Activated CD8-positive, alpha-beta memory T cell treated with anti-CD3 and anti-CD28 coated beads for 1 hour (primary cell): ENCODE results near the gene MAB21L3.

Experiments
- DNase-seq, 2 donors: peaks; one replicate each; pipeline ENCODE4 v3.0.0-alpha.2; 2020; ENCODE audit warnings: low read depth in 1 of 2; ENCODE audit errors: extremely low read depth in 1 of 2

MAB21L3 gene

GRCh38 chr1:116107371-116107770 lies 3.8 kb upstream of the MAB21L3 start:
- no peak for DNase-seq

DNA sequence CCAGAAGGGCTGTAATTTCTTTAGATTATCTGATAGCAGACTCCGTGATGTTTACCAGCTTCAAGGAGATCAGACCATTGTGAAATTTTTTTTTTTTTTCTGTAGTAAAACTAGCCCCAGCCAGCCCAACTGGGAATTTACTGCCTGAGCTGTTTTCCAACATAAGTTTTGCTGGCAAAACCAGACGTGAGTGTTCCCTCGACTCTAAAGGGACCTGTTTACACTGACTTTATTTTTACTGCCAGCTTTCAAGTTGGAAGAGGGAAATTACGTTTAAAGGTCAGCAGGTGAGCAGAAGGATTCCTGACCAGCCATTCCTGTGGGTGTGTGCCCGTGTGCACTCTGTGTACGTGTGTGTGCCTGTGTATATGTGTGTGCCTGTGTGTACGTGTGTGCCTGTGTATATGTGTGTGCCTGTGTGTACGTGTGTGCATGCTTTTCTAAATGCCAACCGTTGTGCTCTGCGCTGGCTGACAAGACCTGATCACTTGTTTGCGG lies 374 bp downstream of the MAB21L3 start:
- no peak for DNase-seq

DNA sequence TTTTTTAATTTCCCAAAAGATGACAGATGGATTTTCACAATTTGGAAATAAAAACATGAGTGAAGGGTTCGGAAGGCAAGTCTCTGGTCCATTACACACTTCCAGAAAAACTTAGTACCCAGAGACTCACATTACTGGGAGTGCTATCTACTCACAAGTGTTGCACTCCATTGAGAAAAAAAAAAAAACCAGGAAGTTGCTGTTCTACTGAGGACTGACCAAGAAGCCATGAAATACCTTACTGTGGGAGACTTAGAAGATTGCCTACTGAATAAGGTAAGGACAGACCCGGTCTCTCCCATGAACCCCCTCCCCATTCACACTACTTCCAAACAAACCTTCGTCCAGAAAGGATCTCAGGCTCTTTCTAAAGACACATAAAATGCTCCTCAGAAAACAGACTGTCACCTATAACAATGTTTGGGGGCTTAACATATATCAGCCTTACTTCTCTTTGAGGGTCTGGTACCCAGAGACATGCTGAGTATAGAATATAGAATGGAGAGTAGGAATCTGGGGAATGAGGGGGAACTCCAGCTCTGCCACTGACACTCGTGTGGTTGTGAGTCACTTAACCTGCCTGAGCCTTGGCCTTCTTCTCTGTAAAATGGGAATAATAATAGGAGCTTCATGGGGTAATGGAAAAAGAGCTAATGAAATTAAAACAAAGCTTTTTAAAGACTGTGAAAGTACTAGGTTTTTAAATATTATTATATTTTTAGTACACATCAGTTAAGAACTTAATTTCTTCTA lies 1.4 kb downstream of the MAB21L3 start:
- no peak for DNase-seq

- no peak for DNase-seq
These were observed 2.4 kb downstream of the MAB21L3 start for GRCh38 chr1:116113615-116114014.

DNA sequence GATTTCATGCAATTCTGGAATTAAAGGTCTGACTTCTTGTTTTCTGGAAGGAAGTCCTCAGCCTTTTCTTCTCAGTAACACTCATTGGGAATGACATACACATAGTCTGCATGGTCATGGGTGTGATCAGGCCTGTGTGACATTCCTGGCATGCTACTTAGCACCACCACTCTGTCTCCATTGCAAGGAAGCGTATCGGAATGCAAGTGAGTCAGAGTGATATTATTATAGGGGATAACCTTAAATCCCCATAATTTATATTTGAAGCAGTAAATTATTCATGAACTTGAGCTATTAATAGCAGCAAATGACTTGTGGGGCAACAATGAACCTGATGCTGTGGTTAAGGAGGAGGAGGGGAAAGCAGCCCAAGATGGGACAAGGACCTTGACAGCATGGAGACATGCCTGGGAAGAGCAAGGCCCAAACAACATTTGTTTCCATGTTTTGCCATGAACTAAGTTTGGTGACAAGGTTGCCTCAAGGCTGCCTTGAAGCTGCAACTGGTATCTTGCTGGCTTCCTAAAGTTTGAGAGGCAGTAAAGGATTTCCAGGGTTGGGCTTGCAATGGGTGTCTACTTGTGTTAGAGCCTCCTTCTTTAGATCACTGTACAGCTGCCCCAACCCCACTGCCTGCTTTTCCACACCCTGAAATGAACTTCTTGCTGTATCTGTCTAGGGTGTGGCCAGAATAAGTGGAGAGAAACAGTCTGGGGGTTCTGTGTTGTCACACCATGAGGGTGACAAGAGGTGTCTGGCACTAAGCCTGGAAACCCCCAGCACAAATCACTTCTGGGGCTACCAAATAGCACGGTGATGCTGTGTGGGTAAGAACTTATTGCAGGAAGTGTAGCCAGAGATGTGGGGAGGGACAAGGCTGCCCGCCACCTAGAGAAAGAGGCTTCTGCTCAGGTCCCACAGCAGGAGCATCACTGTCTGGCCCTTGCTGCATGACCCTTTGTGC lies 4.6 kb downstream of the MAB21L3 start:
- DNase-seq: no peak

- no peak for DNase-seq
These were observed 7.3 kb downstream of the MAB21L3 start for GRCh38 chr1:116118471-116118870.

DNA sequence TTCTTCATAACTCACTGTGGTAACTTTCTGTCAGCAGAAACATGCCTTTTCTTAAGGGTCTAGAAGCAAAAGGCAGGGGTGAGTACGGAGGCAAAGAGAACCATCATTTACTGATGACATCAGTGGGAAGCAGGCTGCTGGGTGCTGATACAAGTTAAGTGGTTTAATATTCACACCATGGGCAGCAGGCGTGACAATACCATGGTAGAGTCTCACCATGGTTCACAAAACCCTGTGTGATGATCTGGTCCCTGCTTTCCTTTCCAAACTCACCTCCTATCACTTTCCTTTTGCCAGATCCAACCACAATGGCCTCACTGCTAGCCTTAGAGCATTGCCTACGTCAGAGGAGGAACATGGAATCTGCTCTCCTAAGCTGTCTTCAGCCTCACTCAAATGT lies 8.7 kb downstream of the MAB21L3 start:
- DNase-seq: no peak

- no peak for DNase-seq
These were observed 12.0 kb downstream of the MAB21L3 start for GRCh38 chr1:116122955-116123757.

- DNase-seq: no peak
These were observed 12.8 kb downstream of the MAB21L3 start for GRCh38 chr1:116123837-116124533.

DNA sequence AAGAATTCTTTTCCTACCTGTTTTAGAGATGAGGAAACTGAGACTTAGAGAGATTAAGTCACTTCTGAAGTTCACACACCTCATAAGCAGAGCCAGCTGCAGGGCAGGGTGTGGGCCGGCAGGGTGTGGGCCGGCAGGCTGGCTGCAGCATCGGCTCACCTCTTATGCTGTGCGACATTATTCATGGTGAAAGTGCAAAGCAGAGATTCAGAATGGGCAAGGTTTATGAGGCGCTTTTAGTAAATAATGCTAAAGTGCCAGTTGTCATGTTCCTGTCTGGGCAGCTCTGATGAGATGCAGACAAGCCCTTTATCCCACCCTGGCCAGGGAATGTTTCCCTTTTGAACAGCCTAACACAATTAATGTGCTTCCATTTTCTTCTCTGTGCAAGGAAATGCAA lies 14.6 kb downstream of the MAB21L3 start:
- DNase-seq: no peak

- DNase-seq: no peak
These were observed 15.1 kb downstream of the MAB21L3 start for GRCh38 chr1:116126281-116126680.

DNA sequence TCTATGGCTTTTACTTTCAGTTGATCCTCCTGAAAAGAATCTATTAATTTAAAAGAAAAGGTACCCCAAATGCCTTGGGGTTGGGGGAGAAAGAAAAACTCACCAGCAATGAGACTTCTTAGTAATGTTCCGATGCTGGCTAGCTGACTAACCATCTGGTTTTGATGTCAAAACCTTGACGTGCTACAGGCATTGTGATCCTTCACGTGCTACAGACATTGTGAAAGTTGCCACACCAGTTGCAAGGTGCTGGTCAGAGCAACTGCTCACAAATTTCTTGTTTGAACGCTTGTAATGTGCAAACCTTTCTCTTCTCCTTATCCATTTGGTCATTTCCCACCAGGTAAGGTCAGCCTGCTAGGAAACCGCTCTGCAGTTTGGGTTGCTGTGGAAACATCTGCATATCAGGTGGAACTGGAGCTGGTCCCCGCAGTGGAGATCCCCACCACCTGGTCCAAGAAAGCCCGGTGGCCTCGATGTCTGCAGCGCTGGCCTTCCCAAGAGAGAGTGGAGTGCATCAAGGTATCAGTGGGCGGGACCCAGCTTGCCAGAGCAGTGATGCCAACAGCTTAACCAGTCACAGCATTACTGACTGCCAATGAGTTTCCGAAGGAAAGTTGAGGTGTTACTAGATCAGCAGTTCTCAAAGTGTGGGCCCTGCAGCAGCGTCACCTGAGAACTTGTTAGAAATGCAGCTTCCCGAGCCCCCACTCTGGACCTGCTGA lies 16.1 kb downstream of the MAB21L3 start:
- no peak for DNase-seq

DNA sequence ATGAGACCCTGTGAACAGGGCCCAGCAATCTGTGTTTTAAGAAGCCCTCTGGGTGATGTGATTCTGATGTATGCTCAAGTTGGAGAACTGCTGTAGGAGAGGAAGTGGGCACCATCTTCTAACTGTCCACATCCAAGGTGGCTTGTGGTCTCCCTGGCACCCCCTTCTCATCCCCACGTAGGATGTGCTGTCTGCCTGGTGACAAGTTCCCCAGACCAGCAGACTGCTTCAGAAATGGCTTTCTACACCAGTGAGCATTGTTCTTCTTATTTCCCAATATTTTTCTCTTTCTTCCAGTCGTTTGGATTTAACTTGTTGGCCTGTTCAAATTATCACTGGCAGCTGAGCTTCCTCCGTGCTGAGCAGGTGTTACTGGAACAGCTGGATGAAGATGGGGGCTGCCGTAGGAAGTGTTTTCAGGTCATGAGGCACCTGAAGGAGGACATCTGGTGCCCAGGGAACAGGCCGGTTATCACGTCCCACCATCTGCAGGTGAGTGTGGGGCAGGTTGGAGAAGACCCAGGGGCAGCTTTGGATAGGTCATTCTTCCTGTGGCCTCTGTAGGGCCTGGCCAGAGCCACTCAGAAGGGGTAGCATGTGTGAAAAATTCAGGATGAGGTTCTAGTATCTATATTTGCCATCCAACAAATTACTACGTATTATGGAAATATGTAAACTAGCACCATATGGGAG lies 16.8 kb downstream of the MAB21L3 start:
- no peak for DNase-seq

DNA sequence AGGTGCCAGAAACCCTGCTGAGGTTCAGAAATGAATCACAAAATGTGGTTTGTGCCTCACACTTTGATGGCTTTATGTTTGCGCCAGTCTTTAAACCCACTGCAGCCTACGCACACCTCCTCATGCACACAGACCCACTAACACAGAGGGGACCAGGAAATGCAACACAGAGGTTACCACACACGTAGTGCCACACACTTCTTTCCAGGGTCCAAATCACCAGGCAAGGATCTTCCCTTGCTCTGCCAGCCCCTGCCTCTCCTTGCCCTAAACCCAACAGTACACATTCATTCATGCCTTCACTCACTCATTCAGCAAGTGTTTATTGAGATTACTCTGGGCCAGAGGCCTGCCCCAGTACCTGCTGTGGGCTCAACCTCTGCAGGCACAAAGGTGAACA lies 17.5 kb downstream of the MAB21L3 start:
- no peak for DNase-seq

- no peak for DNase-seq
These were observed 18.3 kb downstream of the MAB21L3 start for GRCh38 chr1:116129537-116129936.

DNA sequence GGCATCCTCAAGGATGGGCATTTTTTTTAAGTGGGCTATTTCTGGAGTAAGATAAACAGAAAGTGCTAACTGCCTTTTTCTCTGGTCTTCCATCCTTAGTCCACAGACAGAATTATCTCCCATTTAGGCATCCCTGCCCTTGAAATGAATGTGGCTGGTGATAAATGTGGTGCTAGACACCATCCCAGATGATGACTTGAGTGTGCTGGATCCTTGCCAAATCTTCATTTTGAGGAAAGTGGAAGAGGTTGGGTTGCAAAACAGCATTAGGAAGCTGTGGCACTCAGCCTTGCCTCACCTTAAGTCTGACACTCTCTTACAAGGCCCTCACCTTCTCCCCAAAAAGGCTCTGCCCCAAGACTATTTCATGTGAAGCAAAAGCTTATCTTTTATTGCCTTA lies 19.2 kb downstream of the MAB21L3 start:
- DNase-seq: no peak

- DNase-seq: no peak
These were observed 20.0 kb downstream of the MAB21L3 start for GRCh38 chr1:116131170-116131569.

DNA sequence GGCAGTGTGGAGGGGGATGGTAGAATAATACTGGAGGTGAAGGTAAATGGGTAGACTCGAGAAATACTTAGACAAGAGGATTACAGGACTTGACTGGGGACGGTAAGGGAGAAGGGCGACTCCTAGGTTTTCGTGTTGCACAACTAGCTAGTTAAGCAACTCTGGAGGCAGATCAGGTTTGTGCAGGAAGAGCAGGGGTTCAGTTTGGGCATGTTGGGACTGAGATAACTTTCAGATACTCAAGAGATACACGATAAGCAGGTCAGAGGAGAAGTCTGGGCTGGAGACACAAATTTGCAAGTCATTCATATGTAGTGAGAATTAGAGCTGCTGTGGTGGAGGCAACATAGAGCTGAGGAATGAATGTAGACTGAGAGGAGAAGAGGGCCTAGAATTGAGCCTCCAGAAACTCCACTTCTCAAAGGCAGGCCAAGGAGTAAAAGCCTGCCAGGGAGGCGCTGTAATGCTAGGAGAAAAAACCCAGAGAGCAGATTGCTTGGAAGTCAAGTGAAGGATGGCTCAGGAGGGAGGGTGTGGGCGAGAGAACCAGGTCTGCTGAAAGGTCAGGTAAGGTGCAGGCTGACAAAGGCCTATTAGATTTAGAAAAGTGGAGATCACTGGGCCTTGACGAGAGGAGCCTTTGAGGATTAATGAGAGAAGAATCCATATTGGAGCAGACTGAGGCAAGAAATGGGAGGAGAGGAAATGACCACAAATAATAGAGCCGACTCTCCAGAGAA lies 20.8 kb downstream of the MAB21L3 start:
- no peak for DNase-seq
